Stimulated activated CD4-positive, alpha-beta T cell treated with anti-CD3 and anti-CD28 coated beads, Interleukin-15, amount 100 ng/mL, for 24 hours (primary cell): ENCODE measurements around the gene NCOA4.
"Not testable (repeated sequence)": the region's sequence is repeated elsewhere in the genome, so short reads cannot be mapped to it uniquely, and the experiment has no call there.

Experiments used
- DNase-seq: peaks from one replicate; pipeline ENCODE4 v3.0.0-alpha.2; 2020

NCOA4 gene

DNA sequence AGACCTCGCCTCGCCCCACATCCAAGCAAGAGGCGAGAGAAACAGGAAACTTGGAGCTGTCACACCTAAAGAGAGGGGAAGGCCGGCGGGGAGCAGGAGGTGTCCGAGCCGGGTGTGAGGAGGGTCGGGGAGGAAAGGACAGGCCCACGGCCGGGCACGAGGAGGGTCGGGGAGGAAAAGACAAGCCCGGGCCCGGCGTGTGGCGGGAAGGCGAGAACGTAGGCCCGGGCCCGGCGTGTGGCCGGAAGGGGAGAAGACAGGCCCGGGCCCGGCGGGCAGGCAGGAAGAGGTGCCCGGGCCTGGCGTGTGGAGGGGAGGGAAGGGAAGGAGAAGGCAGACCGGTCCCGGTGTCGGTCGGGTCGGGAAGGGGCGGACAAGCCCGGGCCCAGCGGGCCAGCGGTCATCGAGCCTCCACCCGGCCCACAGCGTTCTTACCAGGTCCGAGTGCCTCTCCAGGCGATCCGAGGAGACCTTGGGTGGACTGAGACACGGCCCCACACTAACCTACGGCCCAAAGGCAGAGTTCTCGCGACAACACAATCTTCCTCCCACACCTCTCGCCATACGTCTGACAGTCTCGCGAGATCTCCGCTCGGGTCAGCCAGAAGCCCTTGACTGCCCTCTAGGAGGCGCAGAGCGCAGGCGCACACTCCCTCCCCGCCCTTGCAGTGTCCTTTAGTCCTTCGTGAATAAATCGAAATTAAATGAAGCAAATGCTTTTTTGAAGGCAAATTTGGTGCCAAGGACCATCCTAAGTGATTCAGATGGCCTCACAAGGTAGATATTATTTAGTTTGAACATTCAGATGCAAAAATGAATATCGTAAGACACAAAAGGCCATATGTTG lies at the start of gene NCOA4:
TSS of gene NCOA4 (minus strand) at position 533 of the 847 bp plus-strand sequence. CDS start 13,943 bp downstream, outside the sequence.
- DNase-seq: peak; percentile 98

DNA sequence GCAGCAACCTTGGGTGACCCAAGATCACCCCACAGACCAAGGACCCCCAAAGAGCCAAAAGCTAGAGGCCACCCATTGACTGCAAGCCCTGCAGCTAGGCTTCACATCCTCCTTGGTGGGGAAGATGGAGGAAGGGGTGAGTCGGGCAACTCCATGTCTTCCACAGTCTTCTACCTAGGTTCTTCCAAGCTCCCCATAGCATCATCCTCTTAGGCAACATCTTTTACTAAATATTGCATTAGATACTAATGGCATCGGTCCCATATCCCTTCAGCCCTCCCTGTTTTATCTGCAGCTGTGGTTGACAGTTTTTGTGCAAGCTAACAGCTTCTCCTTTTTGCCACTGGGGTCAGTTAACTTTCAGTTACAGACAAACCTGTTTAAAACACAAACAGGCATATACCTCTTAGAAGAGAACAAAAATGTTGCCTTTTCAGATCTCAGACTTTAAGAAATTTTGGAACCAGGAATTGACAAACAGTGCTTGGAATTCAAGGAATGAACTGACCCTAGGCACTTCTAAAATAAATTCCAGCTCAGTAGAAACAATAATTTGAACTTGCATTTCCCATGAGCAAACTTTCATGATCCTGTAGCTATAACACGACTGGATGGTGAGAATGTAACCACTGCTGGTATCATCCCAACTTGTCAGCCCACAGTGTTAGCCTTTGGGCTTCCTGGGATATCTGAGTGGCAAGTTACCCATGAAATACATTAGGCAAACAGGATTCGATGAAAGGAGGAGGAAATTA lies 49.6 kb upstream of the NCOA4 start:
- DNase-seq: no peak

DNA sequence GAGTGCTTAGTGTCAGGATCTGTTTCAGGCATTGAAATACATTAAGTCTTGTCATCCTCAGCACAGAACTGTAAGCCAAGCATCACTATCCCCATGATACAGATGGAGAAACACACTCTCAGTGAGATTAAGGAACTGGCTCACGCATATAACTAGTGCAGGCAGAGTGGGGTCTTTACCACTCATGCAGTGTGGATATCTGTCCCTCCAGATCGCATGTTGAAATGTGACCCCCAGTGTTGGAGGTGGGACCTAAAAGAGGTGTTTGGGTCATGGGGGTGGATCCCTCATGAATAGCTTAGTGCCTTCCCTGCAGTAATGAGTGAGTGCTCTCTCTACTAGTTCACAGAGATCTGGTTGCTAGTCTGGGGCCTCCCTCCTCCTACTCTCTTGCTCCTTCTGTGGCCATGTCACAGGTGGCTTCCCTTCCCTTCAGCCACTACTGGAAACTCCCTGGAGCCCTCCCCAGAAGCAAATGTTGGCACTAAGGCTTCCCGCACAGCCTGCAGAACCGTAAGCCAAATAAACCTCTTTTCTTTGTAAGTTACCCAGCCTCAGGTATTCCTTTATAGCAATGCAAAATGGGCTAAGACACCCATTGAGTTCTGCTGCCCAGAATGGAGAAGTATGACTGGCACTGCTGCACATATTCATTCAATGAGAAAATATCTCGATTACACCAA lies 47.4 kb upstream of the NCOA4 start:
- no peak for DNase-seq

DNA sequence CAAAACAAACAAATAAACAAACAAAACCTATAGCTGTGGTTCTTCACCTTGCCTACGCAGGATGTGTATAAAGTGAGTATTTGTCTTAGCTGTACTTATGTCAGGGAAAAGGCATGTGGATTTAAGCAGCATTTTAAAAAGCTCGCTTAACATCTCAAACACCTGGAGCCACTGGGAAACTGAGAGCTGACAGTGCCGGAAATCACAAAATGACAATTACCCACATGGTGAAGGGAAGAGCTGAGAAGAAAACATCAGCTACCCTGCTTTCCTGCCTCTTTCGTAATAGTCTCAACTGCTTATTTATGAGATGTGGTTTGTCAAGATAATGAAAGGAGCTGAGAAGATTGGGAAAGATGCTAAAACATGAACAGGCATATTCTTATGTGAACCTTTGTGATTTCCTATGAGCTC lies 46.7 kb upstream of the NCOA4 start:
- no peak for DNase-seq

DNA sequence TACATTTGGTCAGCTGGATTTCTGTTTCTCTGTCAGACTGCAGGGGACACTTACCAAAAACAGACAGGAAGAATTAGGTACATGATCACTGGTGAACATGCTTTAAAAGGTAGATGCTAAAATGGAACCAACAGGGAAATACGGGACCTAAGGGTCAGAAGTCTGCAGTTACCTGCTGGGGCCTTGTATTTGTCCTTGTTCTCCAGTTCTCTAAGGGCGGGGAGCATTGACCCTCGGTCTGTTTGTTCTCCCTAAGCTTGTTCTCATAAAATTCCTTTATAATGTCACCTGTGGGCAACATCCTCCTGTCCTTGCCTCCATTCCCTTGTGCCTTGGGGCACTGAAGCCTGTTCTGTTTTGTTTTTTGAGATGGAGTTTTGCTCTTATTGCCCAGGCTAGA lies 45.4 kb upstream of the NCOA4 start:
- no peak for DNase-seq

DNA sequence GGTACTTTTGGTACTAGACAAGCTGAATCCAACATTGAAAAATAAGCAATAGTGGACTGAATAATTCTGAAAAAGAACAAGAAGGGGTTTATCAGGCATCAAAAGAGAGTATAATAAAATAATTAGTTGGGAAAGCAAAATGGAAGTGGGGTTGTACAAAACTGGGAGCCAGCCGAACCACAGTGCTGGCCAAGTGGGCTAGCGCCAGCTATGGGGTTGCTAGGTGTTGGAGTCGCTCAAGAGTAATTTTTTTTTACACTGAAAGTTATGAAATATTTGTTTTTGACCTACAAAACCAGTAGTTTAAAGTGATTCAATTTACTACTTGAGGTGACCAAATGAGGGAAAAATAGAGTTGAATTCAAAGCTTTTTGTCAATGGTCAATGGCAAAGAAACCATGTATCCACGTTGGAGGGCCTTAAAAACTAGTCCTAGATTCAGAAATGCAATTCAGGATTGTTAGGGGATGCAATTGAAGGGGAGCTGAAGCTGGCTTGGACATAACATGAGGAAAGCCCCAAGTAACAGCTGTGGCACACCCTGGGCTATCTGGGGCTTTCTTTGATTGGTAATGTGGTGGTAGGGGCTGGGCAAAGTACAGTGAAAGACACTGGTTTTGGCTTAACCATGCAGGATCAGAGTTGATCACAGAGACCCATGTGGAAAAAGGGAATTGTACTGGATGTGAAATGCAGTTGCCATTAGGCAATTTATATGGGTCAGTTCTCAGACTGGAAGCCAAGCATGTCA lies 43.9 kb upstream of the NCOA4 start:
- no peak for DNase-seq

DNA sequence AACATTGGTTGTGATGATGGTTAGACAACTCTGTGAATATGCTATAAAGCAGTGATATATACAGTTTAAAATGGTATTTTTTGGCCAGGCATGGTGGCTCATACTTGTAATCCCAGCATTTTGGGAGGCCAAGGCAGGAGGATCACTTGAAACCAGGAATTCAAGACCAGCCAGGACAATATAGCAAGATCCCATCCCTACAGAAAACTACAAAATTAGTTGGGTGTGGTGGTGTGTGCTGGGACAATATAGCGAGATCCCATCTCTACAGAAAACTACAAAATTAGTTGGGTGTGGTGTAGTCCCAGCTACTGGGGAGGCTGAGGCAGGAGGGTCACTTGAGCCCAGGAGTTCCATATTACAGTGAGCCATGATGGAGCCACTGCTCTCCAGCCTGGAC lies 43.1 kb upstream of the NCOA4 start:
- DNase-seq: no peak

DNA sequence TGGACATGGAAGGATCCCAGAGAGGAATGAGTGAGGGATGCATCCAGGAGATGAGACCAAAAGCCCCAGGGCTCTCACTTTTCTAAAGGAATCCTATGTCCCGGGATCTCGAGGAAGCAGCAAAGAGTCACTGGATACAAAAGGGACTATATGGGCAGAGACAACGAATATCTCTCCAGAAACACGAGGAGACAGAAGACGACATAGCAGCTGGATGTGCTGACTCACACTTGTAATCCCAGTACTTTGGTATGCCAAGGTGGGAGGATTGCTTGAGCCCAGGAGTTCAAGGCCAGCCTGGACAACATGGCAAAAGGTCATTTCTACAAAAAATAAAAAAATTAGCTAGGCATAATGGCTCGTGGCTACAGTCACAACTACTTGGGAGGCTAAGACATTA lies 40.3 kb upstream of the NCOA4 start:
- no peak for DNase-seq

DNA sequence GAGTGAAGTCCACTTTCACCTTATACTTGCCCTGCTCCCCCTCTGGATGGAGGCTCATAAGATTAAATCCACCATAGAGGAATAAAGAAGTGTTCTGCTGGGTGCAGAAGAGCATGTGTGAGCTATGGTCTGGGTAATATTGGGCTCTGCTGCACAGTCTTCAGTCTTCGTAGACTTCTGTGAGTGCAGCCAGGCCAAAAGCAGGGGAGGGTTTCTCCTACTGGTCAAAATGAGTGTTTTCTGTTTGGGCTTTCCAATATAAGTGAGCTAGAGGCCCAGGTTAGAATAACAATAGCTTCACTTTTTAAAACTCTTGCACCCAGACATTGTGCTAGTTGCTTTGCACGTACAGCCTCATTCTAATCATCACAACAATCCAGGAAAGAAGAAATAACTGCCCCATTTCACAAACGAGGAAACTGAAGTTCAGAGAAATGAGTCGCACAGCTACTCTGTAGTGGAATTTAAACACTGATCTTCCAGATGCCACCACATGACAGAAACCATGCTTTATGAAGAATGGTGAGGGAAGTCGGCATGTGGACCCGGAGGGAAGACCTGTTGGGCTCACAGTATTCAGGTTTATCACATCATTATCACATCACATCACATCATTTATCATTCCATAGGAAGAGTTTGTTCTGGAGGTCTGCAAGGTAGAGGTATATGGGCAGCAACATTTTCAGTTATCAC lies 39.5 kb upstream of the NCOA4 start:
- DNase-seq: no peak

DNA sequence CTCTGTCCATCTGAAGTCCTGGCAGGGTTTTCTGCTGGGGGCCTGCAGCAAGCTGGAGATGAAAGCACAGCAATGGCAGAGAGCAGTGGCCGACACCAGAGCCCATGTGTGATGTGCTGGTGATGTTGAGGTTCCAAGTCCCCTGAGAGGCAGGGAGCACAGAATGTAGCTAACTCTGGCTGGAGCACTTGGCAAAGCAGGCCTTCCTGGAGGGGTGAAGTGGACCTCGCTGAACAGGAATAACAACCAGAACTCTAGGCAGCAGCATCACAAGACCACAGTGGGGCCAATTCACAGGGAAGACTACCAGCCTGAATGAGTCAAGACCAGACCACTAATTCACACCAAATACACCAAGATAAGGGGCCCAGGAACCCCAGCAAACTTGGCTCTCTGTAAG lies 38.5 kb upstream of the NCOA4 start:
- no peak for DNase-seq

DNA sequence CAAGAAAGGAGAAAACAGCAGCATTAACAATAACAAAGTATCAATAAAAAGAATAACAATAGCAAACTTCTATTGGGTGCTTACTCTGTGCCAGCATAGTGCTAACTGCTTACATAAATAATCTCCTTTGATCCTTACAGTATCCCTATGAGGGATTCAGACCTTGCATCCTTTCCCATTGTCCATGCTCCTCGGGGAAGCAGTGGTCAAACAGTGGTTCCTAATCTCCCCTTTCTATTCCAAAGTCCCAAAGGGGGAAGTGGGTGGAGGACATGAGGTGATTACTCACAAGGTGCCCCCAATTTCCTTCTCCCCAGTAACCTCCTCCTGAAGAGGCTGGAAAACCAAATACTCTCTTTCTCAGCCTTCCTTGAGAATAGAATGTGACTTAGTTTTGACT lies 37.7 kb upstream of the NCOA4 start:
- DNase-seq: no peak

DNA sequence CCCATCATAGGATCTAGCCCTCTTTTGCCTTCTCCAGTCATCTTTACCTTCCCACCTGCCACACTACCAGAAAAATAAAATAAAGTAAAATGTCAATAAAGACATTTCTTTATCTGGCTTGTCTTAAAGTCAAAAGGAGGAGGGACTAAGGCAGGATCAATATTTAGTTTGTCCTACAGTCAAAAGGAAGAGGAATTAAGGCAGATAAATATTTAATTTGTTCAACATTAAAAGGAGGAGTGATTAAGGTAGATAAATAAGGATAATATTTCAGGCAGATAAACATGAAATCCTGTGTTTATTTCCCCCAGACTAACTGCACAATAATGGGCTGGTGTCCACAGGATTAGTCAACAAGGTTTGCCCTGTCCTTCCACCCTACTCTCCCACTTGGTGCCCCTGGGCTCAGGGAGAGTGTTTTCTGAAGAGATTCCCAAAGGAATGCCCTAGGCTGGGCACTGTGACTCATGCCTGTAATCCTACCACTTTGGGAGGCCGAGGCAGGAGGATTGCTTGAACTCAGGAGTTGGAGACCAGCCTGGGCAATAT lies 33.9 kb upstream of the NCOA4 start:
- no peak for DNase-seq

DNA sequence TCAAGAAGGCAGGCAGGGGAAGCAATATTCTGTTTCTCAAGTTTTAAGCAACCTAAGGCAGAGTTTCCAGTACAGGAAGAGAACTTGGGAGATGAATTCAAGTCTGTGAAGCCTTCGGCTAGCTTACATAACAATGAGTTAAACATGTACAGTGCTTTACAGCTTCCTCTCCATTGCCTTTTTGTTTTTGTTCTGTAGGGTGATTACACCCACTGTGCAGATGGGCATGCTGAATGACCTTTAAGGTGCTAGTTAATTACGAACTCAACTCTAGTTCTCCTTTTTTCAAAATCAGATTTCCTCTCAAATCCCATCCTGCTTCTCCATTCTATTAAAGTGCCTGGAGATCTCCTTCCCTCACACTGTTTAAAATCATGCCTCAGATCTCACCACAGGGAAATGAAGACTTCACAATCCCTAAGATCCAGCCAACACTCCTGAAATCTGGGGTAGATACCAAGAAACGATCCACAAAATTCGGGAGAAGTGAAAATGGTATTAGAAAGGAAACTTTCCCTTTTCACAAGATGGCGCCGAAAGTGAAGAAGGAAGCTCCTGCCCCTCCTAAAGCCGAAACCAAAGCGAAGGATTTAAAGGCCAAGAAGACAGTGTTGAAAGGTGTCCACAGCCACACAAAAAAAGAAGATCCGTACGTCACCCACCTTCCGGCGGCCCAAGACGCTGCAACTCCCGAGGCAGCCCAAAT lies 32.5 kb upstream of the NCOA4 start:
- no peak for DNase-seq

DNA sequence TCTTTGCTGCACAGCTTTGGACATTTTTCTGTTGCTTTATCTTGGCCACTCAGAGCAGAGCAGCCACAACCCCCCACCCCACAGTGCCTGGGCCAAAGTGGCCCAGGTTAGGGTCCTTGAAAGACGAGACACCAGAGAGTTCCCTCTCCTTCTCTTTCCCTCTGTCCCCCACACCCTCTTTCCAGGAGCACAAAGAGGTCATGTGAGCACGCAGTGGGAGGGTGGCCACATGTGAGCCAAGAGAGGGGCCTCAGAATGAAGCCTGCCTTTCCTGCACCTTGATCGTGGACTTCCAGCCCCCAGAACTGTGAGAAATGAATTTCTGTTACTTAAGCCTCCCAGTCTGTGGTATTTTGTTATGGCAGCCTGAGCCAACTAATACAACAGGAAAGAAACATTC lies 30.3 kb upstream of the NCOA4 start:
- no peak for DNase-seq

DNA sequence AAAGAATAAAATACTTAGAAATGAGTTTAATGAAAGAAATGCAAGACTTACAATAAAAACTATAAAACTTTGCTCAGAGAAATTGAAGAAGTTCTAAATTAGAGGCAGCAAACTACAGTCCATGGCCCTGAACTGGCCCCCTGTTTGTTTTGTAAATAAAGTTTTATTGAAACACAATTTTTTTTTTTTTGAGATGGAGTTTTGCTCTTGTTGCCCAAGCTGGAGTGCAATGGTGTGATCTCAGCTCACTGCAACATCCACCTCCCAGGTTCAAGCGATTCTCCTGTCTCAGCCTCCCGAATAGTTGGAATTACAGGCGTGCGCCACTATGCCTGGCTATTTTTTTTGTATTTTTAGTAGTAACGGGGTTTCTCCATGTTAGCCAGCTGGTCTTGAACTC lies 27.5 kb upstream of the NCOA4 start:
- not testable (repeated sequence) for DNase-seq

DNA sequence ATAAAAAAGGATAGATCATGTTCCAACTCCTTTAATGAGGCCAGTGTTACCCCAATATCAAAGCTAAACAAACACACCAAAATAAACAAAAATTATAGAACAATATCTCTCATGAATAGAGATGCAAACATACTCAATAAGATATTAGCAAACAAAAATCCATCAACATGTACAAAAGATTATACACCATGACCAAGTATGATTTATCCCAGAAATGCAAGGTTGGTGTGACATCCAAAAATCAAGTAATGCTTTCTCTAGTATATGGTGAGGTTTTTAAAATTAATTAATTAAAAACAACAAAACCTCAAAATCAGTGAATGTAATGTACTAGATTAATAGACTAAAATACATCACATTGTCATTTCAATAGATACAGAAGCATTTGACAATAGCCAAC lies 26.6 kb upstream of the NCOA4 start:
- no peak for DNase-seq

DNA sequence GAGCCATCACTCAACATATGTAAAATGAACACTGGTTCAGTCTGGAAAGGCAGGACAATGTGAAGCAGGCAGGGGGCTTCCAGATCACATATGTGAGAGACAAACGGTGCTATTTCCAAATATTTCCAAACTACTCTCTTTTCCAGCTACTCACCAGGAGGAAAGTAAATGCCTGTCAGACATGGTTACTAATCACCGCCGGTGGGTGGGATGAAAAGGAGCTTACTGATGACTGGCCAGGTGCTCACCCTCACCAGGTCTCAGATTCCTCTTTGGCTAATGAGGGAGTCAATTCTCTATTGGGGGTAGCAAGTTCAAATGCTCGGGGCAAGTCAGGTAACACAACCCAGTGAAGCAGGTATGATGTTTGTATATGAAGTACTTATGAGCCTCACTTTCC lies 25.3 kb upstream of the NCOA4 start:
- no peak for DNase-seq

DNA sequence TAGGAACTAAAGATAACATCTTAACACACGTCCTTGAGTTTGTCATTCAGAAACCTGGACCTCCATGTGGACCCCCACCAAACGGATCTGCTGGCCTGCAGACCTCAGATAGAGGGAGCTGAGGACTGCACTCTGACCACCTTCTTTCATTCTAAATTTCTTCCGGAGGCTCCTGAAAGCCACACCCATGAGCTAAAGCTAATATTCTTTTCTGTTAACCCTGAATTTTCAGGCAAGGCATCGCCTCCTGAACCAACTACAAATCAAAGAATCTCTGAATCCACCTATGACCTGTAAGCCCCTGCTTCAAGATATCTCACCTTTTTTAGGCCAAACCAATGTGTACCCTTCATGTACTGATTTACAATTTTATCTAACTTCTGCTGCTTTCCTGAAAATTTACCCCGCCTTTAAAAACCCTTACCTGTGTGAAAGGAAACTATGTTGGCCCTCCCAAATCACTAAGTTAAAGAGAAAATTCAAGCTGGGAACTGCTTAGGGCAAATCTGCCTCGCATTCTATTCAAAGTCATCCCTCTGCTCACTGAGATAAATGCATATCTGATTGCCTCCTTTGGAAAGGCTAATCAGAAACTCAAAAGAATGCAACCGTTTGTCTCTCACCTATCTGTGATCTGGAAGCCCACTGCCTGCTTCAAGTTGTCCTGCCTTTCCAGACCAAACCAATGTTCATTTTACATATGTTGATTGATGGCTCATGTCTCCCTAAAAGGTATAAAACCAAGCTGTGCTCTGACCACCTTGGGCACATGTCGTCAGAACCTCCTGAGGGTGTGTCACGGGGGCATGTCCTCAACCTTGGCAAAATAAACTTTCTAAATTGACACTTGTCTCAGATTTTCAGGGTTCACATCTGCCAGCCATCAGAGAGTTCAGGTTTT lies 23.4 kb upstream of the NCOA4 start:
- no peak for DNase-seq

DNA sequence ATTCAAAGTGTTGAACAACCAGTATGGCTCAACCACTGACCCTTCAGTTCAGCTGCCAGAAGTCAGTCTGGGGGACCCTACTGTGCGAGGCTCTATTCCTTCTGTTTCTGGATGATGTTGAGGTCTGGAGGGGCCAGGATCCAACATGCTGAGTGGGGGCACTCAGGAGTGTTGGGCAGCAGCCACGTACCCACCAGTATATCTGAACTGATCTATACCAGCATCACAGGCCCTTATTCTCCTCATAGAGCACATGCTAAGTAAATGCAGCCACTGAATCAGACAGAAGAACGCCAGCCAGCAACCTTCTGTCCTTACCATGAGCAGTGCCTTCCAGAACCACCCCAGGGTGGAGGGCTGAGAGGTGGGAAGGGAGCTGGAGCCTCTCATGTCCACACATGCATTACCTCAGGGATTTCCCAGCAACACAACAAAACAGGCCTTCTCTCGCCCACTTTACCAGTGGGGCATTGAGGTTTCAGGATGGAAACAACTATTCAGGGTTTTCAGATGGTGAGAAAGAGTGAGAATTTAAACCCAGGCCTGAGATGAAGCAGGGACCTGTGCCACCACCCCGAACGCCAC lies 22.5 kb upstream of the NCOA4 start:
- no peak for DNase-seq
